HEK293T (cell line): ENCODE data around the gene SLC25A39.

Source experiments
- BHLHE40 ChIP-seq: fragments of 450-650 bp; IDR thresholded peaks from 2 replicates; pipeline ENCODE4 v1.6.1; 2016; ENCODE audit warnings: mild to moderate bottlenecking, moderate library complexity, borderline replicate concordance
- FOXA1 ChIP-seq: fragments of 450-650 bp; IDR thresholded peaks from 2 replicates; pipeline ENCODE4 v1.6.1; 2016; ENCODE audit warnings: mild to moderate bottlenecking
- FOXK2 ChIP-seq: fragments of 450-650 bp; IDR thresholded peaks from 2 replicates; pipeline ENCODE4 v1.6.1; 2016; ENCODE audit warnings: mild to moderate bottlenecking
- HDGF ChIP-seq: fragments of 450-650 bp; IDR thresholded peaks from 2 replicates; pipeline ENCODE4 v1.6.1; 2017; ENCODE audit warnings: antibody characterized with exemption, borderline replicate concordance
- LEF1 ChIP-seq: fragments of 450-650 bp; IDR thresholded peaks from 2 replicates; pipeline ENCODE4 v1.6.1; 2017; ENCODE audit warnings: mild to moderate bottlenecking, borderline replicate concordance
- NFRKB ChIP-seq: fragments of 450-650 bp; IDR thresholded peaks from 2 replicates; pipeline ENCODE4 v1.6.1; 2016; ENCODE audit warnings: mild to moderate bottlenecking, moderate library complexity
- PKNOX1 ChIP-seq: fragments of 450-650 bp; IDR thresholded peaks from 2 replicates; pipeline ENCODE4 v1.6.1; 2016
- SP1 ChIP-seq: fragments of 450-650 bp; IDR thresholded peaks from 2 replicates; pipeline ENCODE4 v1.6.1; 2017
- SUZ12 ChIP-seq: fragments of 450-650 bp; IDR thresholded peaks from 2 replicates; pipeline ENCODE4 v1.6.1; 2016; ENCODE audit warnings: mild to moderate bottlenecking
- TARDBP ChIP-seq: fragments of 450-650 bp; IDR thresholded peaks from 2 replicates; pipeline ENCODE4 v1.6.1; 2016
- ZNF384 ChIP-seq: fragments of 450-650 bp; IDR thresholded peaks from 2 replicates; pipeline ENCODE4 v1.6.1; 2016

DNA sequence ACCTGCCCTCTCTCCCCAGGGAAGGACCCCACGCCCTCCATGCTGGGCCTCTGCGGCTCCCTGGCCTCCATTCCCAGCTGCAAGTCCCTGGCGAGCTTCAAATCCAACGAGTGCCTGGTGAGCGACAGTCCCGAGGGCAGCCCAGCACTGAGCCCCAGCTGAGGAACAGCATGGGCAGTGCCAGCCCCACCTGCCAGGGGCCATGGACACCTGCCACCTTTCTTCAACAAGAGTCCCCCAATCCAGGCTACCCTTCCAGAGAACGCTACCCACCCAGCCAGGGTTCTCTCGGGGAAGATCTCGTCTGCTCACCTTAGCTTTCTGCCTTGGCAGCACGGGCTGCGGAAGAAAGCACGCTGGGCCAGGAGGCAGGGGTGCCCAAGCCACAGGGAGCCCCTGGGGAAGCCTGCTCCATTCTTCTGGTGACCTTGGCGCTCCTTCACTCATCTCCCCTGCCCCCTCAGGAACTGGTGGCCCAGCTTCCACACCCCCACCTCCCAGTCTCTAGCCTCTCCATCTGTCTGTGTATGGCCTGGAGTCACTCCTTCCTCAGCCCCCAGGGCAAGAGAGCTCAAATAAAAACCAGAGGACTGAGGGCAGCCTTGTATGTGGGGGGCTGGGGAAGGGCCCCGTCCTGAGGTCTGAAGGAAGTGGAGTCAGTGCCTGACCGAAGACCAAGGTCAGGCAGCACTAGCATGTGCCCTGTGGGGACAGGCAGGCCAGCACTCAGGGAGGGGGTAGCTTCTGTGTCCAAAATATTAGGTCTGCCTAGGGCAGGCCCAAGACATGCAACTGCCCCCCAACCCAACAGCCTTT, 6.3 kb downstream of the SLC25A39 start:
- TF ChIP-seq SUZ12 (no peak), ZNF384 (no peak), TARDBP (no peak), LEF1 (no peak), BHLHE40 (no peak), NFRKB (no peak), SP1 (no peak), PKNOX1 (no peak), HDGF (no peak), FOXK2 (no peak), FOXA1 (no peak)
